ENCODE results near the gene TPST1.

The TPST1 gene

DNA sequence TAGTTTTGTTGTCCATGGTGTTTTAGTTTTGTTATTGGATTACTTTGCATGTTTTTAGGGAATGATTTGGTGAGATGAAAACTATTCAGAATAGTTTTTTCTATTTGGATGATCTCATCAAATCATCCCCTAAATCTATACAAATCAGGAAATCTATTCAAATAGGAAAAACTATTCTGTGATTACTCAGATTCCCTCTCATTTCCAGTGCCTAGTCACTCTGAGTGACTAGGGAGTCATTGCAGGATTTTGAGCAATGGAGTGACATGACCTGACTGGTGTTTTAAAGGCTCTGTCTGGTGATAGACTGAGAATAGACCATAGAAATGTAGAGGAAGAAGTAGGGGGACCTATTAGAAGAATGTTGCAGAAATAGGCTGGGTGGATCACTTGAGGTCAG, 72.4 kb downstream of the TPST1 start:
- no peaks in the 10 kb centered on the region for H3K9me3 ChIP-seq (ENCODE audit: control insufficient read depth, low read length)
- no peak overlapping the region for H3K27ac ChIP-seq (ENCODE audit: insufficient read depth, low read depth, low read length, poor library complexity, severe bottlenecking)
- no peaks in the 10 kb centered on the region for H3K4me1 ChIP-seq (ENCODE audit: control insufficient read depth, insufficient read depth, low read length)
- no peak overlapping the region for H3K4me3 ChIP-seq (ENCODE audit: insufficient read depth, low read depth, low read length)
- no peaks in the 10 kb centered on the region for H3K27me3 ChIP-seq (ENCODE audit: control insufficient read depth, insufficient read depth, low read length, poor library complexity, severe bottlenecking)
- H3K36me3 ChIP-seq (ENCODE audit: control insufficient read depth, insufficient read depth, low read length) = no peaks in the 10 kb centered on the region

DNA sequence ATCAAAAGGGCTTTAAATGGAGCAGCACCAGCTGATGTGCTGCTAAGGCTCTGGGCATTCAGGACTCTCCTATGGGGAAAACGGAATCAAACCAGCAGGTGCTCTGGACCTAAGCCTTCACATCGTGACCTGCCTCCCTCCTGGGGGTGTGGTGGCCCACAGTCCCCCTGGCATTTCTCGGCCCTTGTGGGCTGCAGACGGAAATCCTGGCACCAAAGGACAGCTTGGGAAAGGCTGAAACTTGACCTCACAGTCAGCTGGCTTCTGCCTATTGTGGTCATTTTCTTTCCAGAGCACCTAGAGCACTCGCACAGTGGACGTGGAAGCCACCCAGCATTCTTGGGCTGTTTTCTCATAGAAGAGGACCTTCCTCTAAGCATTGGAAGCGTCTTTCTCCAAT, 74.8 kb downstream of the TPST1 start:
- Histone ChIP-seq H3K9me3 (ENCODE audit: control insufficient read depth, low read length) (no peaks in the 10 kb centered on the region), H3K4me1 (ENCODE audit: control insufficient read depth, insufficient read depth, low read length) (no peaks in the 10 kb centered on the region), H3K36me3 (ENCODE audit: control insufficient read depth, insufficient read depth, low read length) (no peaks in the 10 kb centered on the region), H3K4me3 (ENCODE audit: insufficient read depth, low read depth, low read length) (no peak overlapping the region), H3K27me3 (ENCODE audit: control insufficient read depth, insufficient read depth, low read length, poor library complexity, severe bottlenecking) (no peaks in the 10 kb centered on the region), H3K27ac (ENCODE audit: insufficient read depth, low read depth, low read length, poor library complexity, severe bottlenecking) (no peak overlapping the region)
- 82 to 84% methylated on average over 7 of the region's 7 CpGs for WGBS, 2 experiments

DNA sequence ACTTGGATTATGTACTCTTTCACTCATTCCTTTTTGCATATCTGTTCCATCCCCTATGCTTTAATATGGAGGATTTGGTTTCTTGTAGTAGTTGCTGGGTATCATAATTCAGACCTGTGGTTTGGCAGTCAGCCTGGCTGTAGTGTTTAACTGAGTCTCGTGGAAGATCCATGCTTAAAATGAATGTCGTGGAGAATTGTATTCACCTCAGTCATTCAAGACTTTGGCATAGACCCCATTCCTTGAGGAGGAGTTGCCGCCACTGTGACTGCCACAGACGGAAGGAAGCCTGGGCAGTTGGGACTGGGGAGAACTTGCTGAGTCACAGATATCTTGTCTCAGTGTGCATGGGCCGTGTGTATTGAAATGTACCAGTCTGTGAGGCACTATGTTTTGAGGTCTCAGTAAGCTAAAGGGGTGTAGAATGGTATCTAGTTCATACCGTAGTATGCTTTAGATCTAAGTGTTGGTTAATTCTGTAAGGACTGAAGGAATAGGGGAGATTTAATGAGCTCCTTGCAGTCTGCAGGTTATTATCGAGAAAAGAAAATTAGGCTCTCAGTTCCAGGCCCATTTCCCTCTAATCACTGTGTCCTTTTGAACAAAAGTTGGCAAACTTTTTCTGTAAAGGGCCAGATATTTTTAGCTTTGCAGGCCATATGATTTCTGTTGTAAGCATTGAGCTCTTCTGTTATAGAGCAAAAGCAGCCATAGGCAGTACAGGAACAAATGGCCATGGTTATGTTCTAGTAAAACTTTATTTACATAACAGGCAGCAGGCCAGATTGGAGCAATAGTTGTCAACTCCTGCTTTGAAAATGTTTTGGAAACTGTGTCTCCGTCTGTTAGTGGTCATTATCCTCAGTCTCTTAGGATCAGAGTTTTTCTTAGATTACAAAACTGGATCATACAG, 76.8 kb downstream of the TPST1 start:
- Histone ChIP-seq H3K36me3 (ENCODE audit: control insufficient read depth, insufficient read depth, low read length) (no peaks in the 10 kb centered on the region), H3K27ac (ENCODE audit: insufficient read depth, low read depth, low read length, poor library complexity, severe bottlenecking) (no peak overlapping the region), H3K9me3 (ENCODE audit: control insufficient read depth, low read length) (no peaks in the 10 kb centered on the region), H3K4me1 (ENCODE audit: control insufficient read depth, insufficient read depth, low read length) (no peaks in the 10 kb centered on the region), H3K4me3 (ENCODE audit: insufficient read depth, low read depth, low read length) (no peak overlapping the region), H3K27me3 (ENCODE audit: control insufficient read depth, insufficient read depth, low read length, poor library complexity, severe bottlenecking) (no peaks in the 10 kb centered on the region)
- WGBS, 2 experiments = 89 to 90% methylated on average over 8 of the region's 8 CpGs

DNA sequence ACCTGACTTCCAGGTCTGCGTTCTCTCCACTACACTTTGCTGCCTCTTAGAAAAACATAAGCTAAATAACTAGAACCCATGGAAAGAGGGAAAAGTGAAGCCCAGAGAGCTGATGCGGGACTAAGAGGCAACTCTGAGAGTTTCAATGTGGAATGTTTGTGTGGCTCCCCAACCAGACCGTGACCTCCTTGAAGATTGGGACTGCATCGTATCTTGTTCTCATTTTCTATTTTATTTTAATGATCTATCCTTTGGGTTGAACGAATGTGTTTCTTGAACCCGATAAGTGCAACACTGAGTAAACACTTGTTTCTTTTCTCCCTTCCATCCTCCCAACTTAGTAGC, 77.4 kb downstream of the TPST1 start:
- H3K27me3 ChIP-seq (ENCODE audit: control insufficient read depth, insufficient read depth, low read length, poor library complexity, severe bottlenecking) = no peaks in the 10 kb centered on the region
- H3K9me3 ChIP-seq (ENCODE audit: control insufficient read depth, low read length) = no peaks in the 10 kb centered on the region
- no peak overlapping the region for H3K27ac ChIP-seq (ENCODE audit: insufficient read depth, low read depth, low read length, poor library complexity, severe bottlenecking)
- 85 to 95% methylated on average over 4 to 6 of the region's 6 CpGs for whole genome bisulfite sequencing, 2 experiments
- H3K4me3 ChIP-seq (ENCODE audit: insufficient read depth, low read depth, low read length) = no peak overlapping the region
- H3K4me1 ChIP-seq (ENCODE audit: control insufficient read depth, insufficient read depth, low read length) = no peaks in the 10 kb centered on the region
- H3K36me3 ChIP-seq (ENCODE audit: control insufficient read depth, insufficient read depth, low read length) = no peaks in the 10 kb centered on the region

DNA sequence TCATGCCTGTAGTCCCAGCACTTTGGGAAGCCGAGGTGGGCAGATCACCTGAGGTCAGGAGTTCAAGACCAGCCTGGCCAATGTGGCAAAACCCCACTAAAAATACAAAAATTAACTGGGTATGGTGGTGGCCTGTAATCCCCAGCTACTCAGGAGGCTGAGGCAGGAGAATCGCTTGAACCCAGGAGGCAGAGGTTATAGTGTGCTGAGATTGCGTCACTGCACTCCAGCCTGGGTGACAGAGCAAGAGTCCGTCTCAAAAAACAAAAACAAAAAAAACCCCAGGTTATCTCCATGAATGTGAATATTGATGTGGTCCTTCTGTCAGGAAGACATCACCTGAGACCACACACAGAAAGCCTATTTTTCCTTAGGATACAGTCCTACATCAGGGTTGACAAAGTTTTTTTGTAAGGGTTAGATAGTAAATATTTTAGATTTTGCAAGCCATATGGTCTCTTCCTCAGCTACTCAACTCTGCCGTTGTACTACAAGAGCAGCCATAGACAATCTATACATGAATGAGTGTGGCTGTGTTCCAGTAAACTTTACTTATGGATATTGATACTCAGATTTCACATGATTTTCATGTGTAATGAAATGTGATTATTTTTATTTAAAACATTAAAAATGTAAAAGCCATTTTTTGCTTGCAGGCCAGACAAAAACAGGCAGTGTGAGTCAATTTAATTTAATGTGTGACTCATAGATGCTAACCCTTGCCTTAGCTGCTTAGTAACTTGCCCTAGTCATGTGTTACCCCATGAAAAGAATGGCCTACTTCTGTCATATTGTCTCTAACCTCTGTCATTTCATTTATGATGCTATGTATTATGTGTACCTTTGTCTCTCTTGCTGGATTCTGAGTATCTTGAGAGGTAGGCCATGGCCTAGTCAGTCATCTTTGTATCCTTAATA, 78.1 kb downstream of the TPST1 start:
- H3K4me3 ChIP-seq (ENCODE audit: insufficient read depth, low read depth, low read length) = no peak overlapping the region
- no peak overlapping the region for H3K27ac ChIP-seq (ENCODE audit: insufficient read depth, low read depth, low read length, poor library complexity, severe bottlenecking)
- no peaks in the 10 kb centered on the region for H3K9me3 ChIP-seq (ENCODE audit: control insufficient read depth, low read length)
- no peaks in the 10 kb centered on the region for H3K36me3 ChIP-seq (ENCODE audit: control insufficient read depth, insufficient read depth, low read length)
- 90 to 95% methylated on average over 5 of the region's 5 CpGs for WGBS, 2 experiments
- no peaks in the 10 kb centered on the region for H3K27me3 ChIP-seq (ENCODE audit: control insufficient read depth, insufficient read depth, low read length, poor library complexity, severe bottlenecking)
- no peaks in the 10 kb centered on the region for H3K4me1 ChIP-seq (ENCODE audit: control insufficient read depth, insufficient read depth, low read length)

DNA sequence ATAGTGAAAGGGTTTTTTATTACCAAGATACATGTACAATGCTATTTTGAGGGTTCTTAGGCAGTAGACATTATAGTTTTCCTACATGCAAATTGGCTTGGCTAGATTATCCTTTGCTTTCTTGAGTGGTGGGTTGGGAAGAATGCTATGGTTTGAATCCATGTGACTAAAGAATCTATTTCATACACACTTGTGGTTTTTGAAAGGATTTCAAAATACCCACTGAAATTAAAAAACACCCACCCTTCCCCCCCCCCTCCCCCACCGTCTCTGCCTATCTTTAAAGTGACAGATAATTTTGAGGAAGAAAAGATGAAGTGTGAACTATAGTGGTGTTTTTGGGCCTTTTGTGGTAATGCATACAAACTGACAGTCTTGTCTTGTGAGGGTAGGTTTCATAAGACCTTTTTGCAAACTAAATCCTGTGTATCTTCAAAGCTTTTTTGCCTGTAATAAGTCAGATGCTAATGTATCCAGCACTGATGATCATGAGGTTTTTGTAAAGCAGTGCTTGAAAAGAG, 90.9 kb downstream of the TPST1 start:
- Histone ChIP-seq H3K4me1 (ENCODE audit: control insufficient read depth, insufficient read depth, low read length) (no peaks in the 10 kb centered on the region), H3K27ac (ENCODE audit: insufficient read depth, low read depth, low read length, poor library complexity, severe bottlenecking) (no peak overlapping the region), H3K27me3 (ENCODE audit: control insufficient read depth, insufficient read depth, low read length, poor library complexity, severe bottlenecking) (no peaks in the 10 kb centered on the region), H3K36me3 (ENCODE audit: control insufficient read depth, insufficient read depth, low read length) (no peaks in the 10 kb centered on the region), H3K9me3 (ENCODE audit: control insufficient read depth, low read length) (no peaks in the 10 kb centered on the region), H3K4me3 (ENCODE audit: insufficient read depth, low read depth, low read length) (no peak overlapping the region)
- no CpG with 5 or more reads among the region's 1 CpG for WGBS, 2 experiments

DNA sequence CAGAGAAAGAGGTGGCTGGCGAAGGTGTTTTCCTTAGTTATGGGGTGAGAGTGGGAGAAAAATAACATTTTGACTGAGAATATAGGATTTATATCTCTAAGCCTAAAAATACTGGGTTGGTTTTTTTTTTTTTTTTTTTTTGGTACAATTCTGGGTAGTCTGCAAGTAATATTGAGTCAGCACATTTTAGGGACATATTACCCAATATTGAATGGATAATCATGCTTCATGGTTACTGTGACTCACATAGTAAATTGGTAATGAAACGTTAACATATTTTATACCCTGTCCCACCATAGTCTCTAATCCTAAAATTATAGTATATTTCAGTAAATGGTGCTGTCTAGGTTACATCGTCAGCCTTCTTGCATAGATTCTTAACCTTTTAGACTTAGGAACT, 91.4 kb downstream of the TPST1 start:
- Histone ChIP-seq H3K36me3 (ENCODE audit: control insufficient read depth, insufficient read depth, low read length) (no peaks in the 10 kb centered on the region), H3K27me3 (ENCODE audit: control insufficient read depth, insufficient read depth, low read length, poor library complexity, severe bottlenecking) (no peaks in the 10 kb centered on the region), H3K9me3 (ENCODE audit: control insufficient read depth, low read length) (no peaks in the 10 kb centered on the region), H3K4me1 (ENCODE audit: control insufficient read depth, insufficient read depth, low read length) (no peaks in the 10 kb centered on the region), H3K4me3 (ENCODE audit: insufficient read depth, low read depth, low read length) (no peak overlapping the region), H3K27ac (ENCODE audit: insufficient read depth, low read depth, low read length, poor library complexity, severe bottlenecking) (no peak overlapping the region)
- 93% methylated on average over 1 to 3 of the region's 3 CpGs for WGBS, 2 experiments

DNA sequence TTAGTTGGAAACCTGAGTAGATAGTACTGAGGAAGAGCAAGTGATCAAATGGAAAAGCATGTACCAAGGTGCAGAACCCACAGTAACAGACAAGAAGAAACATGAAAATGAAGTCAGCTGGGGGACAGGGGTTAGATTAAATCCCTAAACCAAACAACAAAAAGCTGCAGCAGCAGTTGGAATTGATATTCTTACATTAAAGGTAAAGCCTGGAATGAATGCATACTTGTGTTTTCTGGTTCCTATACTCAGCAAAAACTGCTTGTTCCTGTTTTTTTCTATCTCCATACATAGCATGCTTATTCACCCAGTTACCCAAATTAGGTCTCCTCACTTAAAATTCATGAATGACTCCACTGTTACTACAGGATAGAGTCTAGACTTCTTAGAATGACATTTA, 92.4 kb downstream of the TPST1 start:
- H3K27me3 ChIP-seq (ENCODE audit: control insufficient read depth, insufficient read depth, low read length, poor library complexity, severe bottlenecking) = no peaks in the 10 kb centered on the region
- H3K9me3 ChIP-seq (ENCODE audit: control insufficient read depth, low read length) = no peaks in the 10 kb centered on the region
- H3K36me3 ChIP-seq (ENCODE audit: control insufficient read depth, insufficient read depth, low read length) = no peaks in the 10 kb centered on the region
- peaks cover 4% of the 10 kb centered on the region for H3K4me1 ChIP-seq (ENCODE audit: control insufficient read depth, insufficient read depth, low read length)
- no peak overlapping the region for H3K4me3 ChIP-seq (ENCODE audit: insufficient read depth, low read depth, low read length)
- H3K27ac ChIP-seq (ENCODE audit: insufficient read depth, low read depth, low read length, poor library complexity, severe bottlenecking) = no peak overlapping the region

DNA sequence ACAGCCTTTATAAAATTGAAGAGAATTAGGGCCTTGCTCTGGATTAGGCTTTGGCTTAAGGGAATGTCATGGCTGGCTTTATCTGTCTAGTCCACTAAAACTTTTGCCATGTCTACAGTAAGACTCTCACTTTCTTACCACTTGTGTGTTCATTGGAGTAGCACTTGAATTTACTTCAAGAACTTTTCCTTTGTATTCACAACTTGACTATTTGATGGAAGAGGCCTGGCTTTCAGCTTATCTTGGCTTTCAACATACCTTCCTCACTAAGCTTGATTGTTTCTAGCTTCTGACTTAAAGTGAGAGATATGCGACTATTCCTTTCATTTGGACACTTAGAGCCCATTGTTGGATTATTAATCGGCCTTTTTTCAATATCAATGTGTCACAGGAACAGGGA, 96.1 kb downstream of the TPST1 start:
- no peaks in the 10 kb centered on the region for H3K9me3 ChIP-seq (ENCODE audit: control insufficient read depth, low read length)
- no peaks in the 10 kb centered on the region for H3K27me3 ChIP-seq (ENCODE audit: control insufficient read depth, insufficient read depth, low read length, poor library complexity, severe bottlenecking)
- peaks cover 9% of the 10 kb centered on the region for H3K4me1 ChIP-seq (ENCODE audit: control insufficient read depth, insufficient read depth, low read length)
- H3K36me3 ChIP-seq (ENCODE audit: control insufficient read depth, insufficient read depth, low read length) = no peaks in the 10 kb centered on the region
- H3K4me3 ChIP-seq (ENCODE audit: insufficient read depth, low read depth, low read length) = no peak overlapping the region
- WGBS, 2 experiments = 92 to 100% methylated on average over 2 of the region's 2 CpGs
- H3K27ac ChIP-seq (ENCODE audit: insufficient read depth, low read depth, low read length, poor library complexity, severe bottlenecking) = no peak overlapping the region

DNA sequence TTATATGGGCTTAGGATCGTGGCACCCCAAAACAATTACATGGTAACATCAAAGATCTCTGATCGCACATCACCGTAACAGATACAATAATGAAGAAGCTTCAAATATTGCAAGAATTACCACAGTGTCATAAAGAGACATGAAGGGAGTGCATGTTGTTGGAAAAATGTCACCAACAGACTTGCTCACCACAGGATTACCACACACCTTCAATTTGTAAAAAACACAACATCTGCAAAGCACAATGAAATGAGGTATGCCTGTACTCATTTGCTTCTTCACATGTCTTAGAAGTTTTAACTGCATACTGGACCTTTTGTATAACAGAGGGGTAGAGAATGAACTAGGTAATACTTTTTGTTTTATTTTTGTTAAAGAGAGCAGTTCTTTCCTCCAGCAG, 96.6 kb downstream of the TPST1 start:
- WGBS, 2 experiments = 80 to 97% methylated on average over 2 to 3 of the region's 3 CpGs
- H3K4me3 ChIP-seq (ENCODE audit: insufficient read depth, low read depth, low read length) = no peak overlapping the region
- no peak overlapping the region for H3K27ac ChIP-seq (ENCODE audit: insufficient read depth, low read depth, low read length, poor library complexity, severe bottlenecking)
- peaks cover 9% of the 10 kb centered on the region for H3K4me1 ChIP-seq (ENCODE audit: control insufficient read depth, insufficient read depth, low read length)
- H3K9me3 ChIP-seq (ENCODE audit: control insufficient read depth, low read length) = no peaks in the 10 kb centered on the region
- no peaks in the 10 kb centered on the region for H3K27me3 ChIP-seq (ENCODE audit: control insufficient read depth, insufficient read depth, low read length, poor library complexity, severe bottlenecking)
- H3K36me3 ChIP-seq (ENCODE audit: control insufficient read depth, insufficient read depth, low read length) = no peaks in the 10 kb centered on the region

Measured in ectodermal cell (in vitro differentiated cells).